IPS-18c (cell line): ENCODE measurements around the gene TAAR9.

ENCODE experiments used
- H3K4me3 ChIP-seq: 2 replicates; pipeline ENCODE4 v1.7.0; 2013; ENCODE audit warnings: low read depth, mild to moderate bottlenecking, low read length, moderate library complexity; ENCODE audit not compliant: insufficient read depth
- H3K9me3 ChIP-seq: one replicate; pipeline ENCODE4 v1.6.1; 2013; ENCODE audit warnings: mild to moderate bottlenecking, low read length, moderate library complexity; ENCODE audit not compliant: control insufficient read depth, insufficient read depth

Gene TAAR9

DNA sequence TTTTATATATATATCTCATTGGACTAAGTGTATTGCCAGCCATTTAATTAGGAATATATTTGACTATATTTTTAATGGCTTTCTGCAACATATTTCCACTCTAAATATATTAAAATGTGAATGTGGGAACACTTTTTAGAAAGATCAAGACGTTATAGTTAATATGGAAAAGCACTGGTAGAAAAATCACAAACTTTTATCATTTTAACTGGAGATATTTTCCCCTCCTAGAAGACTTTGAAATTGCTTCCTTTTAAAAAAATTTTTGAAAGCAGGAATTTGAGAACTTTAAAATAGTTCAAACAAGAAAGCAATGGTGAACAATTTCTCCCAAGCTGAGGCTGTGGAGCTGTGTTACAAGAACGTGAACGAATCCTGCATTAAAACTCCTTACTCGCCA, at the start of gene TAAR9:
TAAR9 (plus strand) TSS at position 301 of the 400 bp plus-strand sequence; CDS start at position 314, 13 bp downstream.
- Histone ChIP-seq H3K9me3 (no peaks in the 10 kb centered on the region), H3K4me3 (no peak within 1 kb of the TSS)

GRCh38 chr6:132489376-132489775, 48.7 kb upstream of the TAAR9 start:
- H3K4me3 ChIP-seq, result no peak overlapping the region
- H3K9me3 ChIP-seq, result no peaks in the 10 kb centered on the region

DNA sequence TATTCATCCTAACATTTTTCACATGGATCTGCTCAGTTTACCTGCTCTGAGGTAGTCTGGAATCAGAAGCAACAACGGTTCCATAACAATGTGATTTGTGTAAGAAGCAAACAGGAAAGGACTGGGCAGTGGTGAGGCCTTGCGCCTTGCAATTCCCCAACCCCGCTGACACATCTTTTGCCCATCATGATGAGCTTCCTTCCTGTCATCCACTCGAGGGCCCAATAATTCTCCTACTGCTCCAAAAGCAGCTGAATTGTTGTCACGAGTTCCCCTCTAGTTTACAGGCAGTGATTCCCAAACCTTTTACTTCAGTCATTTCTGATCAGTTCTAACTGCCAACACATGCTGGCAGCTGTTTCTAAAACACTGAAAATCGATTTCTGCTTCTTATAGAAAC, 48.1 kb upstream of the TAAR9 start:
- Histone ChIP-seq H3K4me3 (no peak overlapping the region), H3K9me3 (no peaks in the 10 kb centered on the region)

GRCh38 chr6:132490478-132491204, 47.4 kb upstream of the TAAR9 start:
- Histone ChIP-seq H3K9me3 (no peaks in the 10 kb centered on the region), H3K4me3 (no peak overlapping the region)

- H3K9me3 ChIP-seq, result no peaks in the 10 kb centered on the region
- H3K4me3 ChIP-seq, result no peak overlapping the region
Measured at GRCh38 chr6:132491303-132491702, 46.8 kb upstream of the TAAR9 start.

DNA sequence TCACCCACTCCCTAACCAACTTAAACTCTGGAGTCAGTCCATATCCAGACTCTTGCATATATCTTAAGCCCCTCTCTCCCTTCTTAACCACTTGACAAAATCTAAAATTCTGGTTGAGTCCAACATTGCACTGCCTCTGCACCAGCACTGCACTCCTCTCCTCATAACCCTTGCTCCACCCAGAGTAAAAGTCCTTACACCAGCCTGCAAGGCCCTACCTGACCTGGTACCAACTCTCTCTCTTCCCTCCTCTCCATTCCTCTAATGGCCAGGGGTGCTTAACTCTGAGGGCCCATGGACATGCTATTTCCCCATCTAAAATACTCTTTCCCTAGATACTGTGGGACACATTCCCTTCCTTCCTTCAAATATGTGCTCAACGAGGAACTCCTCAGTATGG, 46.2 kb upstream of the TAAR9 start:
- no peaks in the 10 kb centered on the region for H3K9me3 ChIP-seq
- no peak overlapping the region for H3K4me3 ChIP-seq

- no peaks in the 10 kb centered on the region for H3K9me3 ChIP-seq
- H3K4me3 ChIP-seq, result no peak overlapping the region
Measured at GRCh38 chr6:132494954-132495353, 43.1 kb upstream of the TAAR9 start.

DNA sequence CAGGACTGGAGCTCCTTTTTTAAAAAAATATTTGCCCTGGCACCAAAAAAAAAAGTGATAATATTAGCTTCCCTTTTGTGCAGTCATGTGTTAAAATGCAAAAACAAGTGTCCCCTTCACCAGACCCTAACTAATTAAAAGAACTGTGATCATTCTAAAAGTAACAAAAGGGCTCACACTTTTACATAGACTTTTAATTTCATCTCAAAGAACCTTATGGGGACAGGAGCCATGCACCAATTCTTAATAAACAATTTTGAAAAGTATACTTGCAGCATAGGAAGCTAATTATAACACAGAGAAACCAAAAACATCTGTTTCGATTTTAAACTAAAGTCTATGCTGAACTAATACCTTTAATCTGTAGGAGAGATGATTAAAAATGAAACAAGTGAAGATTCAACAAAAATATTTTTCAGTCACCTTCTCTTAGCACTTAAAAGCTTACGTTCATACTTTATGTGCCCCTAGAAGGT, 42.4 kb upstream of the TAAR9 start:
- H3K4me3 ChIP-seq, result no peak overlapping the region
- H3K9me3 ChIP-seq, result no peaks in the 10 kb centered on the region

GRCh38 chr6:132496519-132497180, 41.4 kb upstream of the TAAR9 start:
- no peak overlapping the region for H3K4me3 ChIP-seq
- no peaks in the 10 kb centered on the region for H3K9me3 ChIP-seq

DNA sequence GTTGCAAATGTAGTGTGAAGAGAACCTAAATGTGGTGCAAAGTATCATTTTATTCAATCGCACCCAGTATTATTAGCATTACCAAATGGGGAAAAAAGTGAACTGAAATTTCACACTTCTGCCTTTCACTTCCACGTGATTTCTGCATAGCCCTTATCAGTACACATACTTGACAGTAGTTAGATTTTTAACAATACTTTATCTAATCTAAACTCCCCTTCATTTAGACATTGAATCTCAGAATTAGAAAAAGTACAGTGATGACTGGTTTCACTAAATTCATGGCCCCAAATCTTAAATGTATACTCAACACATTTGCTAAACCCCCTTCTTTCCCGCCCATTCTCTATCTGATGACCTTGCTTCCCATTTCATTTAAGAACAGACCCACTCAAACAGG, 39.4 kb upstream of the TAAR9 start:
- no peak overlapping the region for H3K4me3 ChIP-seq
- H3K9me3 ChIP-seq, result no peaks in the 10 kb centered on the region

DNA sequence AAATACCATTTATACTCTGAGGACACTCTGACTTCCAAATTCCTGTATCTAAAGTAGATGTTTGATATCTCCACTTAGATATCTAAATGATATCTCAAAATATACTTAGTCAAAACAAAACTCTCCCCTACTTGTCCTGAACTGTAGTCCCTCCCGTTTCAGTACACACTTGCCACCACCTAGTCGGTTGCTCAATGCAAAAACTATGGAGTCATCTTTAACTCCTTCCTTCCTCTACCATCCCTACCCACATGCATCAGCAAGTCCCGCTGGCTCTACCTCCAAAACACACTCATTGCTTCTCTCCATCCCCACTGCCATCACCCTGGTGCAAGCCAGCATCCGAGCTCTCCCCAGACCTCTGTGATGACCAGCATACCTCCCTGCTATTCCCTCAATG, 38.3 kb upstream of the TAAR9 start:
- Histone ChIP-seq H3K9me3 (no peaks in the 10 kb centered on the region), H3K4me3 (no peak overlapping the region)

DNA sequence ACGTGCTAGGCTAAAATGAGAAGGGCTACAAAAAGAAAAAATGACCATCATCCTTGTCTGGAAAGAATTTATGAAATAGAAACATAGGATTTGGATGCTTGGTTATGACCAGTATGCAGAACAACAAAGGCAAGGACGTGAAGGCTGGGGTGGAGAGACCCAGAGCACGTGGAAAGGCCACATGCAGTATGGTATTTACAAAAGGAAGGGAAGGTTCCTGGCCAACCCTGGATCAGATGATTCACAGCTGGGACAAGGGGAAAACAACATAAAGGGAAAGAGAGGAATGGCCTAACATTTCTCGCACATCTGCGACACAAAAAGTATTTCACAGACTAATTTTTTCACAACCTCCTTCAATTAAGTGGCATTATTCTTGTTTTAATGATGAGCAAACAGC, 33.3 kb upstream of the TAAR9 start:
- H3K9me3 ChIP-seq, result no peaks in the 10 kb centered on the region
- H3K4me3 ChIP-seq, result no peak overlapping the region

- no peak overlapping the region for H3K4me3 ChIP-seq
- no peaks in the 10 kb centered on the region for H3K9me3 ChIP-seq
Measured at GRCh38 chr6:132505158-132505557, 32.9 kb upstream of the TAAR9 start.

DNA sequence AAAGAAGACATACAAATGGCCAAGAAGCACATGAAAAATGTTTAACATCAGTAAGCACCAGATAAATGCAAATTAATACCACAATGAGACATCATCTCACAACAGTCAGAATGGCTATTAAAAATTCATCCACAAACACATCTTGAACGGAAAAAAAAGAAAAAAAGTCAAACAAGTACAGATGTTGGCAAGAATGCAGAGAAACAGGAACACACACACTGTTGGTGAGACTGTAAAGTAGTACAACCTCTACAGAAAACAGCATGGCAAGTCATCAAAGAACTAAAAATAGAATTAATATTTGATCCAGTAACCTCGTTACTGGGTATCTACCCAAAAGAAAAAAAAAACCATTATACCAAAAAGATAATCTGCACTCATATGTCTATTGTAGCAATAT, 31.6 kb upstream of the TAAR9 start:
- no peaks in the 10 kb centered on the region for H3K9me3 ChIP-seq

GRCh38 chr6:132506869-132507808, 30.9 kb upstream of the TAAR9 start:
- H3K4me3 ChIP-seq, result no peak overlapping the region
- no peaks in the 10 kb centered on the region for H3K9me3 ChIP-seq

More for the DNA sequence above, 31.6 kb upstream of the TAAR9 start:
- no peak overlapping the region for H3K4me3 ChIP-seq

DNA sequence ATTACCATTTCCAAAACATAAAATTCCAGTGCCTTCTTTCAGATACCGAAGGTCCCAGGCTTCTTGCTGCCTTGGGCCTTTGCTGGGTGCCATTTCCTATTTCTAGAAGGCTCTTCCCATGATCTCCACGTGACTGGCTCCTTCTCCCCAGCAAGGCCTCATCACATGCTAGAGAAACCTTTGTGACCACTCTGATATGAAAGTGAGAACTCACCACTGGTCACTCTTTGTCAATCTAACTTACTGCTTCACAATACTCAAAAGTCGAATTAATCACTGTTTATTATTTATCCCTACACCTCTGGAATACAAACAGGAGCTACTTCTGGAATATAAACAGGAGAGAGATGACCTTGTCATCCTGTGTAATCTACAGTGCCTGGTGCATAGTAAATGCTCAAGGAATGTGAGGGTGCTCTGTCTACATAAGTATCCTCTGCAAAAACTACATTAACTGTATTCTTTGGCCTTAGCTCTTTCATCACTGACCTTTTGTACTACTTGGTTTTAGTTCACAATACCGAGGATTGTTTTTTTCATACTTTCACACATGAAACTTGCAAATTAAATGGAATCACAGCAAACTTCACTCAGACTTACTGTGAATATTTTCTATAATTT, 26.8 kb upstream of the TAAR9 start:
- Histone ChIP-seq H3K4me3 (no peak overlapping the region), H3K9me3 (no peaks in the 10 kb centered on the region)

DNA sequence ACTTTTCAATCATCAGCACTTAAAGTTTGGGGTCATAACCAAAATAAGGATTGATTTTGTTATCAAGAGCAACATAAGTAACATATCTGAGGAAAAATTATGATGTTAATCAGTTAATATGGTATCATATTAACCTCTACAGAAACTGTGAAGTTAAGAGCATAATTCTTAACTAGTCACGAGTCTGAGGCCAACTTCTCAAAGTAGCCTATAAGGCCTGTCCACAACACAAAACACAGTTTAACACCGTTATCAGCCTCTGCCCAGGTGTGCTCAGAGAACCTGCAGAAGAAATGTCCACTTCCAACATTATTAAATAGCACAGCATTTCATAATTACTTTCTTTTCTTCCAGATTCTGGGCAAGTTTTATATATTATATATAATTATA, 26.3 kb upstream of the TAAR9 start:
- no peak overlapping the region for H3K4me3 ChIP-seq
- no peaks in the 10 kb centered on the region for H3K9me3 ChIP-seq
